H7 (cell line): ENCODE results near the gene WDR5B. TPM values are rescaled to one million over a fixed set of nuclear protein-coding genes. Genes with fewer than 3 reads are reported as not detected.

Experiments used
- DNase-seq: peaks from one replicate; pipeline ENCODE4 v3.0.0; 2012
- H3K27me3 ChIP-seq: 2 replicates; pipeline ENCODE4 v1.6.0; 2011; ENCODE audit warnings: mild to moderate bottlenecking, low read length; ENCODE audit not compliant: control insufficient read depth, insufficient read depth
- H3K36me3 ChIP-seq: replicated peaks from 2 replicates; pipeline ENCODE4 v1.5.1; 2011; ENCODE audit warnings: low read length; ENCODE audit not compliant: control insufficient read depth, insufficient read depth
- H3K4me3 ChIP-seq: 2 replicates; pipeline ENCODE4 v1.5.1; 2011; ENCODE audit warnings: low read depth, mild to moderate bottlenecking, control low read depth, low read length, moderate library complexity; ENCODE audit not compliant: insufficient read depth
- total RNA-seq: library from RNA; depleted of rRNA; stranded (reverse); fragments of >200 nt; shearing (Covaris generic); gene quantifications from 2 replicates; pipeline ENCODE4 v1.2.3, GENCODE V29; 2014

WDR5B gene
- total RNA-seq, 1 experiment from 2014 or later = 1.2 TPM

GRCh38 chr3:122396511-122396910 lies 19.4 kb downstream of the WDR5B start:
- no peaks in the 10 kb centered on the region for H3K36me3 ChIP-seq
- no peak for DNase-seq
- H3K27me3 ChIP-seq = no peaks in the 10 kb centered on the region
- H3K4me3 ChIP-seq = no peak overlapping the region

- no peak for DNase-seq
- H3K36me3 ChIP-seq = no peaks in the 10 kb centered on the region
- H3K4me3 ChIP-seq = no peak overlapping the region
- H3K27me3 ChIP-seq = no peaks in the 10 kb centered on the region
Measured at GRCh38 chr3:122395582-122395981, 20.3 kb downstream of the WDR5B start.

GRCh38 chr3:122394173-122394572 lies 21.7 kb downstream of the WDR5B start:
- DNase-seq = no peak
- Histone ChIP-seq H3K4me3 (no peak overlapping the region), H3K27me3 (no peaks in the 10 kb centered on the region)

GRCh38 chr3:122392868-122393844 lies 22.7 kb downstream of the WDR5B start:
- DNase-seq = peak; percentile 42
- H3K36me3 ChIP-seq = no peaks in the 10 kb centered on the region
- no peak overlapping the region for H3K4me3 ChIP-seq
- H3K27me3 ChIP-seq = no peaks in the 10 kb centered on the region

More at GRCh38 chr3:122394173-122394572, 21.7 kb downstream of the WDR5B start:
- H3K36me3 ChIP-seq = no peaks in the 10 kb centered on the region

GRCh38 chr3:122391681-122392446 lies 24.0 kb downstream of the WDR5B start:
- Histone ChIP-seq H3K27me3 (no peaks in the 10 kb centered on the region), H3K4me3 (no peak overlapping the region), H3K36me3 (no peaks in the 10 kb centered on the region)
- no peak for DNase-seq

- DNase-seq = no peak
- H3K4me3 ChIP-seq = no peak overlapping the region
- H3K36me3 ChIP-seq = no peaks in the 10 kb centered on the region
- no peaks in the 10 kb centered on the region for H3K27me3 ChIP-seq
Measured at GRCh38 chr3:122390665-122391064, 25.2 kb downstream of the WDR5B start.

- no peak overlapping the region for H3K4me3 ChIP-seq
- no peaks in the 10 kb centered on the region for H3K27me3 ChIP-seq
- no peaks in the 10 kb centered on the region for H3K36me3 ChIP-seq
- no peak for DNase-seq
Measured at GRCh38 chr3:122389892-122390291, 26.0 kb downstream of the WDR5B start.

- no peaks in the 10 kb centered on the region for H3K27me3 ChIP-seq
- no peaks in the 10 kb centered on the region for H3K36me3 ChIP-seq
- H3K4me3 ChIP-seq = no peak overlapping the region
- no peak for DNase-seq
Measured at GRCh38 chr3:122389197-122389596, 26.7 kb downstream of the WDR5B start.

- Histone ChIP-seq H3K27me3 (no peaks in the 10 kb centered on the region), H3K36me3 (no peaks in the 10 kb centered on the region), H3K4me3 (no peak overlapping the region)
- DNase-seq = peak; percentile 21
Measured at GRCh38 chr3:122387709-122388108, 28.2 kb downstream of the WDR5B start.

- no peaks in the 10 kb centered on the region for H3K27me3 ChIP-seq
- peak; percentile 90 for DNase-seq
- peak within 1 kb of the TSS; percentile 88 for H3K4me3 ChIP-seq
- no peaks in the 10 kb centered on the region for H3K36me3 ChIP-seq
Measured at GRCh38 chr3:122383771-122384697, 31.8 kb downstream of the WDR5B start, which contains the start of gene FAM162A. Gene FAM162A (plus strand): TSS chr3:122384182. CDS start chr3:122384266, 84 bp downstream.

GRCh38 chr3:122382888-122383666 lies 32.8 kb downstream of the WDR5B start, which contains the start of gene MIX23:
Gene MIX23 (minus strand): TSS chr3:122383231. CDS start chr3:122383224, 7 bp downstream.
- peak; percentile 77 for DNase-seq
- Histone ChIP-seq H3K36me3 (no peaks in the 10 kb centered on the region), H3K27me3 (no peaks in the 10 kb centered on the region), H3K4me3 (peak within 1 kb of the TSS; percentile 88)

GRCh38 chr3:122377975-122378374 lies 37.9 kb downstream of the WDR5B start:
- no peak overlapping the region for H3K4me3 ChIP-seq
- no peaks in the 10 kb centered on the region for H3K27me3 ChIP-seq
- H3K36me3 ChIP-seq = no peaks in the 10 kb centered on the region
- no peak for DNase-seq

- DNase-seq = no peak
- H3K36me3 ChIP-seq = peaks cover 2% of the 10 kb centered on the region
- H3K4me3 ChIP-seq = no peak overlapping the region
- no peaks in the 10 kb centered on the region for H3K27me3 ChIP-seq
Measured at GRCh38 chr3:122374034-122374433, 41.8 kb downstream of the WDR5B start.
